ENCODE data around the gene ZNF12.

ZNF12 gene

GRCh38 chr7:6652446-6653011 is 54.2 kb downstream of the ZNF12 start:
- in situ Hi-C loops (cut with HindIII; ENCODE audit: low pct_ligation_motif_present, low sequenced_read_pairs), result no loop called here
- Histone ChIP-seq H3K27ac (no peak overlapping the region), H3K27me3 (replicated peaks) (no peaks in the 10 kb centered on the region), H3K4me3 (ENCODE audit: low read depth, low read length) (no peak overlapping the region), H3K36me3 (replicated peaks) (peaks cover 49% of the 10 kb centered on the region)
- no peak for TF ChIP-seq CTCF (IDR thresholded peaks at IDR 0.05; ENCODE audit: low read depth, low read length, missing control alignments)
- no peak for DNase-seq

- Histone ChIP-seq H3K27me3 (replicated peaks) (no peaks in the 10 kb centered on the region), H3K36me3 (replicated peaks) (peaks cover 49% of the 10 kb centered on the region), H3K27ac (no peak overlapping the region), H3K4me3 (ENCODE audit: low read depth, low read length) (no peak overlapping the region)
- no peak for TF ChIP-seq CTCF (IDR thresholded peaks at IDR 0.05; ENCODE audit: low read depth, low read length, missing control alignments)
- no peak for DNase-seq
- in situ Hi-C loops (cut with HindIII; ENCODE audit: low pct_ligation_motif_present, low sequenced_read_pairs), result no loop called here
Measured at GRCh38 chr7:6651851-6652445, 54.8 kb downstream of the ZNF12 start.

- no peak for DNase-seq
- Histone ChIP-seq H3K27ac (no peak overlapping the region), H3K27me3 (replicated peaks) (no peaks in the 10 kb centered on the region), H3K4me3 (ENCODE audit: low read depth, low read length) (no peak overlapping the region), H3K36me3 (replicated peaks) (peaks cover 49% of the 10 kb centered on the region)
- in situ Hi-C loops (cut with HindIII; ENCODE audit: low pct_ligation_motif_present, low sequenced_read_pairs), result no loop called here
- no peak for TF ChIP-seq CTCF (IDR thresholded peaks at IDR 0.05; ENCODE audit: low read depth, low read length, missing control alignments)
Measured at GRCh38 chr7:6650521-6651011, 56.2 kb downstream of the ZNF12 start.

GRCh38 chr7:6650086-6650485 is 56.7 kb downstream of the ZNF12 start:
- H3K27me3 ChIP-seq (replicated peaks), result no peaks in the 10 kb centered on the region
- H3K36me3 ChIP-seq (replicated peaks), result peaks cover 46% of the 10 kb centered on the region
- no peak overlapping the region for H3K27ac ChIP-seq
- no peak overlapping the region for H3K4me3 ChIP-seq (ENCODE audit: low read depth, low read length)
- no peak for TF ChIP-seq CTCF (IDR thresholded peaks at IDR 0.05; ENCODE audit: low read depth, low read length, missing control alignments)
- DNase-seq, result no peak
- in situ Hi-C loops (cut with HindIII; ENCODE audit: low pct_ligation_motif_present, low sequenced_read_pairs), result no loop called here

- no peak for DNase-seq
- TF ChIP-seq CTCF (IDR thresholded peaks at IDR 0.05; ENCODE audit: low read depth, low read length, missing control alignments), result no peak
- in situ Hi-C loops (cut with HindIII; ENCODE audit: low pct_ligation_motif_present, low sequenced_read_pairs), result no loop called here
- Histone ChIP-seq H3K27me3 (replicated peaks) (no peaks in the 10 kb centered on the region), H3K36me3 (replicated peaks) (peaks cover 42% of the 10 kb centered on the region), H3K4me3 (ENCODE audit: low read depth, low read length) (no peak overlapping the region), H3K27ac (no peak overlapping the region)
Measured at GRCh38 chr7:6649241-6649961, 57.3 kb downstream of the ZNF12 start.

Data from brain microvascular endothelial cell (primary cell).